HG03139 (cell line): ENCODE results near the gene ANKHD1.

Experiments
- ATAC-seq: cut with Tn5 transposase; IDR thresholded peaks from one replicate; pipeline ENCODE4 v1.9.1; 2021; ENCODE audit not compliant: unreplicated experiment

ANKHD1 gene, protein sequence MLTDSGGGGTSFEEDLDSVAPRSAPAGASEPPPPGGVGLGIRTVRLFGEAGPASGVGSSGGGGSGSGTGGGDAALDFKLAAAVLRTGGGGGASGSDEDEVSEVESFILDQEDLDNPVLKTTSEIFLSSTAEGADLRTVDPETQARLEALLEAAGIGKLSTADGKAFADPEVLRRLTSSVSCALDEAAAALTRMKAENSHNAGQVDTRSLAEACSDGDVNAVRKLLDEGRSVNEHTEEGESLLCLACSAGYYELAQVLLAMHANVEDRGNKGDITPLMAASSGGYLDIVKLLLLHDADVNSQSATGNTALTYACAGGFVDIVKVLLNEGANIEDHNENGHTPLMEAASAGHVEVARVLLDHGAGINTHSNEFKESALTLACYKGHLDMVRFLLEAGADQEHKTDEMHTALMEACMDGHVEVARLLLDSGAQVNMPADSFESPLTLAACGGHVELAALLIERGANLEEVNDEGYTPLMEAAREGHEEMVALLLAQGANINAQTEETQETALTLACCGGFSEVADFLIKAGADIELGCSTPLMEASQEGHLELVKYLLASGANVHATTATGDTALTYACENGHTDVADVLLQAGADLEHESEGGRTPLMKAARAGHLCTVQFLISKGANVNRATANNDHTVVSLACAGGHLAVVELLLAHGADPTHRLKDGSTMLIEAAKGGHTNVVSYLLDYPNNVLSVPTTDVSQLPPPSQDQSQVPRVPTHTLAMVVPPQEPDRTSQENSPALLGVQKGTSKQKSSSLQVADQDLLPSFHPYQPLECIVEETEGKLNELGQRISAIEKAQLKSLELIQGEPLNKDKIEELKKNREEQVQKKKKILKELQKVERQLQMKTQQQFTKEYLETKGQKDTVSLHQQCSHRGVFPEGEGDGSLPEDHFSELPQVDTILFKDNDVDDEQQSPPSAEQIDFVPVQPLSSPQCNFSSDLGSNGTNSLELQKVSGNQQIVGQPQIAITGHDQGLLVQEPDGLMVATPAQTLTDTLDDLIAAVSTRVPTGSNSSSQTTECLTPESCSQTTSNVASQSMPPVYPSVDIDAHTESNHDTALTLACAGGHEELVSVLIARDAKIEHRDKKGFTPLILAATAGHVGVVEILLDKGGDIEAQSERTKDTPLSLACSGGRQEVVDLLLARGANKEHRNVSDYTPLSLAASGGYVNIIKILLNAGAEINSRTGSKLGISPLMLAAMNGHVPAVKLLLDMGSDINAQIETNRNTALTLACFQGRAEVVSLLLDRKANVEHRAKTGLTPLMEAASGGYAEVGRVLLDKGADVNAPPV (N-terminal part only)

DNA sequence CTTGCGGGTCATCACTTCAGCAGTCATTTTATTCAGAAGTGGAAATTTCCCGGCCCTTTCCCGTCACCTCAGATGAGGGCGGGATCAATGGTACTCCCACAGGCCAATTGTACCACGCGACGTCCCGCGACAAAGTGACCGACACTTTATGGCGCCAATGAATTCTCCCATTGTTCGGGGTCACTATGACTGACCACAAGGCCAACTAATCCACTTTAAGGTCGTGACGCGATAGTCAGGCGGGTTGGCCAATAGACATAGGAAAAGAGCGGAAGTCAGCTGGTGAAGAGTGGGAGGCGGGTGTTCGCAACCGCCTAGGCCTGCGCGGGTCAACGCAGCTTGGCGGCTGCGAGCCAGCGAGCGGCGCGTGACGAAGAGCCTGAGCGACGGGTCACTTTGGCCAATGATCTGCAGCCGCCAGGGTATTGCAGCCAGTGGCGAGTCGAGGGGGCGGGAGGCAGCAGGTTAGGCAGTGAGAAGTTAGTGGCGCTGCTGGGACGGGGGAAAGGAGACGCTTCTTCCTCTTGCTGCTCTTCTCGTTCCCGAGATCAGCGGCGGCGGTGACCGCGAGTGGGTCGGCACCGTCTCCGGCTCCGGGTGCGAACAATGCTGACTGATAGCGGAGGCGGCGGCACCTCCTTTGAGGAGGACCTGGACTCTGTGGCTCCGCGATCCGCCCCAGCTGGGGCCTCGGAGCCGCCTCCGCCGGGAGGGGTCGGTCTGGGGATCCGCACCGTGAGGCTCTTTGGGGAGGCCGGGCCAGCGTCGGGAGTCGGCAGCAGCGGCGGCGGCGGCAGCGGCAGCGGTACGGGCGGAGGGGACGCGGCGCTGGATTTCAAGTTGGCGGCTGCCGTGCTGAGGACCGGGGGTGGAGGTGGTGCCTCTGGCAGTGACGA lies at the start of gene ANKHD1:
Gene ANKHD1 (plus strand): TSS at position 472 of the 896 bp plus-strand sequence. CDS start 135 bp downstream, at position 607.
- peak; percentile 77 for ATAC-seq

DNA sequence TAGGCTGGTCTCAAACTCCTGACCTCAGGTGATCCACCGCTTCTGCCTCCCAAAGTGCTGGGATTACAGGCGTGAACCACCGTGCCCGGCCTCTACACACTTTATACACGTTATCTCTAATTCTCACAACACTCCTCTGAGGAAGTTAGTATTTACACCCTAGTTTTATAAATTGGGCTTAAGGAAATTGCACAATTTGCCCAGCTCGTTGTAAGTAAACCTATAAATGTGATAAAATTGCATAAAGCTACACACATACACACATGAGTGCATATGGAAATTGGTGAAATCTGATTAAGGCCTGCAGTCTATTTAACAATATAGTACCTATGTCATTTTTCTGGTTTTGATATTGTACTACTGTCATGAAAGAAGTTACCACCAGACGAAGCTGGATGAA lies 46.1 kb upstream of the ANKHD1 start:
- no peak for ATAC-seq

DNA sequence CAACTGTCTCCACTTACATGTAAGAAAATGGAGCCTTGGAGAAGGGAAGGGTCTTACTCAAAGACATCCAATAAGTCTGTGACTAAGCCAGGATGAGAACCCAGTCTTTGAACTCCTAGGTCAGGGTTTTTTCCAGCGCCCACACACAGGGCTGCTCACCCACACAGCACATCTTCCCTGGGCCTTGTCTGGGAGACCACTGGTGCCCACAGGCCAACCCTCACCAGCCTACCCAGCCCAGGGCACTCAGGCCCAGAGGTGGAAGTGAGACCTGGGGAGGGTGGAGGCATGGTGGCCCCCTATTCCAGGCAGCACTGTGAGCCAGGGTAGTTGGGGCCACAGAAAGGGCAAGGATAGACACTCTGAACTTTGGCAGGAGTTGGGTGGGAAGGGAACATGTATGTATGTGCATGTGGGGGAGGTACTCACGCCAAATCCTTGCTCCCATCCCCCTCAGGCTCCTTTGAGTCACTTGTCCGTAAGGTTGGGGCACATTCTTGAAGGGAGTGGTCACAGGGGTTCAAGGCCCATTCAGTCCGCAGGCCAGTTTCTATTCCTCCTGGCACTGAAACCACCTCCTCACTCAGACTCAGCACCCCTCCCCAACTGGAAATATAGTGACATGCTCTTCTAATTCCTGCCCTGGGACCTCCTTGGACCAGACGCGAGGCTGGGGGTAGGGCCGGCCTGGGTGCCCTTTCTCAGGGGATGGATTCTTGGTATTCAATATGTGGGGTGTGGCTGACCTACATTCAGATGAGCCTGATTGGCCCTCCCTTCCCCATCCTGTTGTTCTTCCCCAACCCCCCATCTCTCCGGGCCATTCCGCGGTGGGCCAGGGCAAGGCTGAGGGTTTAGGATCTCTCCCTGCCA lies 44.5 kb upstream of the ANKHD1 start:
- ATAC-seq: no peak

DNA sequence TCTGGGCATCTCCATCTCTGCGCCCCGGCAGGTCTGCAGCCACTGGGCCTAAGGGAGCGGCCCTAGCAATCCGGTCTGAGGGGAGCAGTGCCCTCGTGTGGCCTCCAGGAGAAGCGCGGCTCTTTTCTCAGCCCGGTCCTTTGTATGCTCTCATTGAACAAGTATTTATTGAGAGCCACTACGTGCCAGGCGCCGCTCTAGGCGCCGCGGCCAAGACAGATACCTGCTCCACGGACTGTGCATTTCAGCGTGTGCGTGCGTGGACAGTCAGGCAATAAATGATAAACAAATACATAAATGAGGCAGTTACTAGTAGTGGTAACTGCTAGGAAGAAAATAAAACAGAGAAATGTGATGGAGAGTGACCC lies 43.9 kb upstream of the ANKHD1 start:
- peak; percentile 96 for ATAC-seq

- no peak for ATAC-seq
Measured at GRCh38 chr5:140358738-140359310, 42.8 kb upstream of the ANKHD1 start.

GRCh38 chr5:140360101-140360500 lies 41.5 kb upstream of the ANKHD1 start, which contains the start of gene SLC4A9:
SLC4A9 (plus strand) TSS chr5:140360194; CDS start chr5:140360237, 43 bp downstream.
- no peak for ATAC-seq

DNA sequence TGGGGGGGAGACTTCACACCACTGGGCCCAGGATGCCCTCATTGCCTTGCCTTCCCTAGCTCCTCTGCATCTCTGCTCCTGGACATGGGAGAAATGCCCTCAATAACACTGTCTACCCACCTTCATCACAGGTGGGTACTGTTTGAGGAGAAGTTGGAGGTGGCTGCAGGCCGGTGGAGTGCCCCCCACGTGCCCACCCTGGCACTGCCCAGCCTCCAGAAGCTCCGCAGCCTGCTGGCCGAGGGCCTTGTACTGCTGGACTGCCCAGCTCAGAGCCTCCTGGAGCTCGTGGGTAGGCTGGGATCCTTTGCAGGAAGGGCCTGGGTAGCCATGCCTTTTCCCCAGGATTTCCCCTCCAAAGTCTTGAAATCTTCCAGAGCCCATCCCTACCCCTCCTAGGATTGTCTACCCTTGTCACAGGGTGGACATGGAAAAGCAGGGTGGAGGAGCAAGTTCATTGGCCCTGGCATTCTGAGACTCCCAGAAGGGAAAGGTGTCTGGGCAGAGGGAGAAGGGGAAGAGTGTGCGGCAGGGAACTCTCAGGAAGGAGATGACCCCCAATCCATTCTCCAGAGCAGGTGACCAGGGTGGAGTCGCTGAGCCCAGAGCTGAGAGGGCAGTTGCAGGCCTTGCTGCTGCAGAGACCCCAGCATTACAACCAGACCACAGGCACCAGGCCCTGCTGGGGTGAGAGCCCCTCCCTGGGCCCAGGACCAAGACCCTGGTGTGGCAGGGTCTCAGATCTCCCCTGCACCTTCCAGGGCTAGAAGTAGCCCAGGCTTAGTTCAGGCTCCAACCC lies 40.8 kb upstream of the ANKHD1 start:
- ATAC-seq: no peak

DNA sequence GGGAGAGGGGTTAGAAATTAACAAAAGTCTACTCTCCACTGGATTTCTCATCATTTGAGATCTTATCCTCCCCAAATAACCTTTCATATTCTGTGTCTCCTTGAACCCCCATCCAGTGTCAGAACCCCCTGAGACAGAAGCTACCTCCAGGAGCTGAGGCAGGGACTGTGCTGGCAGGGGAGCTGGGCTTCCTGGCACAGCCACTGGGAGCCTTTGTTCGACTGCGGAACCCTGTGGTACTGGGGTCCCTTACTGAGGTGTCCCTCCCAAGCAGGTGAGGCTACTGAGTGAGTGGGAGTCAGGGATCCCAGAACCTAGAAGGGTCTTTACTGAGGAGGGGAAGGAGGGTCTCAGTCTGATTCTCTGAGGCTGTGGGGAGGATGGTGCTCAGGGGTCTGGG lies 39.7 kb upstream of the ANKHD1 start:
- ATAC-seq: no peak

DNA sequence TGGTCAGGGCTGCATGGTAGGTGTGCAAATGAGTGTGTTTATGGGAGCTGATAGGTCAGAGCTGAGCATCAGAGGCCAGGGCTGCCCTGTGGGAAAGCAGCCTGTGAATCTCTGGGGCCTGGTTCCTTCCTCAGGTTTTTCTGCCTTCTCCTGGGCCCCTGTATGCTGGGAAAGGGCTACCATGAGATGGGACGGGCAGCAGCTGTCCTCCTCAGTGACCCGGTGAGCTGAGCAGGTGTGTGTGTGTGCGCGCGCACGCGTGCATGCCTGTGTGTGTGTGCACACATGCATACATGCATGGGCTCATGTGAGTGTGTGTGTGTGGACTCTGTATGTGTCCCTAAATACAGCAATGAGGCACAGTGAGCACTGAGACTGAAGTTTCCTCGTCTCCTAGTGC lies 39.3 kb upstream of the ANKHD1 start:
- ATAC-seq: no peak

GRCh38 chr5:140362875-140363630 lies 38.6 kb upstream of the ANKHD1 start:
- peak; percentile 86 for ATAC-seq

DNA sequence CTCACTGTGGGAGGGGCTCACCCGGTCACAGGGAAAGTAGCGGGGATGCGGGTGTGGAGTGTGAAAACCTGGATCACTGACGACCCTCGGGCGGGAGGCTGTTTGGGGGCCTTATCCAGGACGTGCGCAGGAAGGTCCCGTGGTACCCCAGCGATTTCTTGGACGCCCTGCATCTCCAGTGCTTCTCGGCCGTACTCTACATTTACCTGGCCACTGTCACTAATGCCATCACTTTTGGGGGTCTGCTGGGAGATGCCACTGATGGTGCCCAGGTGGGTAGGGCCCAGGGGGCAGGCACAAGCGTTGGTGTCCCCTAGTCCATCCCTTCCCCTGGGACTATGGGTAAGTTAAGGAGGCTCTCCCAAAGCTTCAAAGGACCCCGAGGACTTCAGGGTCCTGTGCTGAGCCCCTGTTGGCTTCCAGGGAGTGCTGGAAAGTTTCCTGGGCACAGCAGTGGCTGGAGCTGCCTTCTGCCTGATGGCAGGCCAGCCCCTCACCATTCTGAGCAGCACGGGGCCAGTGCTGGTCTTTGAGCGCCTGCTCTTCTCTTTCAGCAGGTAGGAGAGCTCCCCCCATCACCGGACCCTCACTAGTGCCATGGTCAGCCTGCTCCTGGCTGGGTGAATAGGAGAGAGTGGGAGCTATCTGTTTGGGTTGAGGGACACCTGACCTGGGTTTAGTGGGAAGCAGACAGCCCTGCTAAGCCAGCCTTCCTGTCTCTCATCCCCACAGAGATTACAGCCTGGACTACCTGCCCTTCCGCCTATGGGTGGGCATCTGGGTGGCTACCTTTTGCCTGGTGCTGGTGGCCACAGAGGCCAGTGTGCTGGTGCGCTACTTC lies 37.8 kb upstream of the ANKHD1 start:
- ATAC-seq: no peak

DNA sequence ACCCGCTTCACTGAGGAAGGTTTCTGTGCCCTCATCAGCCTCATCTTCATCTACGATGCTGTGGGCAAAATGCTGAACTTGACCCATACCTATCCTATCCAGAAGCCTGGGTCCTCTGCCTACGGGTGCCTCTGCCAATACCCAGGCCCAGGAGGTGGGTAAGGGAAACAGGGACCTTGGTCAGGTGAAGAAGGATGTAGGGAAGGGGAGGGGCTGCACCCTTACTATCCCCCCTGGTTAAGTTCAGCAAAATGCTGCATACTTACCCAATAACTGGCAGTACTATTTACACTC lies 37.2 kb upstream of the ANKHD1 start:
- ATAC-seq: no peak

- no peak for ATAC-seq
Measured at GRCh38 chr5:140365282-140365681, 36.4 kb upstream of the ANKHD1 start.

DNA sequence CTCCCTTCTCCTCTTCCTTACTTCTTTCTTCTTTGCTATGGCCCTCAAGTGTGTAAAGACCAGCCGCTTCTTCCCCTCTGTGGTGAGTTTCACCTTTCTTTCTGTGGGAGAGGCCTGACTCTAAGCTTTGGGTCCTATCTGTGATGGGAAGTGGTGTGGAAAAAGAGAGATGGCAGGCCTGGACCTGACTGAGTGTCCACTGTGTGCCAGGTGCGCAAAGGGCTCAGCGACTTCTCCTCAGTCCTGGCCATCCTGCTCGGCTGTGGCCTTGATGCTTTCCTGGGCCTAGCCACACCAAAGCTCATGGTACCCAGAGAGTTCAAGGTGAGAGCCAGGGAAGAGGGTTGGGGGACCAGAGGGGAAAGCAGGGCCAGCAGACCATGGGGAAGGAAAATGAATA lies 35.7 kb upstream of the ANKHD1 start:
- no peak for ATAC-seq

GRCh38 chr5:140366589-140367255 lies 34.9 kb upstream of the ANKHD1 start:
- no peak for ATAC-seq
